CD14-positive monocyte (primary cell): Measurements from ENCODE around the gene AKR1C2. TPM values are rescaled to one million over a fixed set of nuclear protein-coding genes. Genes with fewer than 3 reads are reported as not detected.
"Not testable (repeated sequence)": the region's sequence is repeated elsewhere in the genome, so short reads cannot be mapped to it uniquely, and the experiment has no call there.

Source experiments
- DNase-seq, 3 donors: peaks; one replicate each; pipeline ENCODE4 v3.0.0-alpha.2; 2011 to 2022
- H2AFZ ChIP-seq: 2 replicates; pipeline ENCODE4 v1.6.0; 2012; ENCODE audit warnings: mild to moderate bottlenecking, low read depth, low read length, inconsistent platforms; ENCODE audit not compliant: insufficient read depth, poor library complexity, severe bottlenecking
- H3K27ac ChIP-seq, 2 donors: 1 replicate in 1 of 2; 2 replicates in 1 of 2; pipeline ENCODE4 v1.5.1; 2012 to 2013; ENCODE audit warnings: low read length in 2 of 2, control low read depth in 1 of 2, inconsistent platforms in 1 of 2, low read depth in 1 of 2, mild to moderate bottlenecking in 1 of 2
- H3K27me3 ChIP-seq, 2 donors: one replicate each; pipeline versions ENCODE4 v1.6.0 to v1.6.1; 2011 to 2013; ENCODE audit warnings: low read length in 2 of 2; ENCODE audit not compliant: control insufficient read depth in 2 of 2, insufficient read depth in 2 of 2
- H3K36me3 ChIP-seq, 2 donors: replicated peaks in 1 of 2; 1 replicate in 1 of 2; 2 replicates in 1 of 2; pipeline versions ENCODE4 v1.5.1 to v1.6.1; 2012 to 2013; ENCODE audit warnings: low read length in 2 of 2, control low read depth in 1 of 2, inconsistent platforms in 1 of 2, mild to moderate bottlenecking in 1 of 2; ENCODE audit not compliant: insufficient read depth in 2 of 2, control insufficient read depth in 1 of 2
- H3K4me1 ChIP-seq, 2 donors: 1 replicate in 1 of 2; 2 replicates in 1 of 2; pipeline versions ENCODE4 v1.5.1 to v1.6.1; 2012 to 2013; ENCODE audit warnings: low read length in 2 of 2, control low read depth in 1 of 2, inconsistent platforms in 1 of 2, mild to moderate bottlenecking in 1 of 2, moderate library complexity in 1 of 2; ENCODE audit not compliant: insufficient read depth in 2 of 2, control insufficient read depth in 1 of 2
- H3K4me2 ChIP-seq: replicated peaks from 2 replicates; pipeline ENCODE3; 2012; ENCODE audit warnings: low read length, moderate library complexity, mild to moderate bottlenecking; ENCODE audit not compliant: poor library complexity, severe bottlenecking; ENCODE audit errors: extremely low read depth
- H3K4me3 ChIP-seq, 3 experiments: fragments of 200-600 bp in 1 of 3; sonication (generic) in 1 of 3; replicated peaks in 1 of 3; 1 replicate in 2 of 3; 2 replicates in 1 of 3; pipeline ENCODE4 v1.5.1; 2011 to 2013; ENCODE audit warnings: low read length in 3 of 3, mild to moderate bottlenecking in 3 of 3, control low read depth in 2 of 3, low read depth in 2 of 3, inconsistent platforms in 1 of 3, moderate library complexity in 1 of 3
- H3K79me2 ChIP-seq: 2 replicates; pipeline ENCODE4 v1.6.0; 2012; ENCODE audit warnings: mild to moderate bottlenecking, control low read depth, inconsistent platforms, low read length, moderate library complexity; ENCODE audit not compliant: insufficient read depth
- H3K9ac ChIP-seq: 2 replicates; pipeline ENCODE4 v1.6.0; 2017; ENCODE audit warnings: low read length, mild to moderate bottlenecking; ENCODE audit not compliant: insufficient read depth, poor library complexity, severe bottlenecking
- H3K9me3 ChIP-seq, 2 donors: replicated peaks in 1 of 2; 1 replicate in 1 of 2; 2 replicates in 1 of 2; pipeline versions ENCODE4 v1.5.1 to v1.6.1; 2012 to 2013; ENCODE audit warnings: low read length in 2 of 2, control low read depth in 1 of 2; ENCODE audit not compliant: control insufficient read depth in 1 of 2, insufficient read depth in 1 of 2
- H4K20me1 ChIP-seq: 2 replicates; pipeline ENCODE4 v1.6.0; 2012; ENCODE audit warnings: mild to moderate bottlenecking, low read length, control low read depth, moderate library complexity; ENCODE audit not compliant: insufficient read depth
- H3K27ac Mint-ChIP-seq, 7 donors: one replicate each; pipeline ENCODE4 v1.8.0; 2020; ENCODE audit warnings: mild to moderate bottlenecking in 7 of 7, mixed read lengths in 7 of 7, moderate library complexity in 6 of 7, inconsistent platforms in 2 of 7
- H3K27me3 Mint-ChIP-seq, 3 donors: one replicate each; pipeline ENCODE4 v1.8.0; 2021 to 2022; ENCODE audit warnings: low read depth in 3 of 3, mild to moderate bottlenecking in 3 of 3, mixed read lengths in 3 of 3, moderate library complexity in 3 of 3, inconsistent platforms in 1 of 3
- H3K36me3 Mint-ChIP-seq, 2 donors: one replicate each; pipeline ENCODE4 v1.8.0; 2020; ENCODE audit warnings: mixed read lengths in 2 of 2, inconsistent platforms in 1 of 2, mild to moderate bottlenecking in 1 of 2
- H3K4me1 Mint-ChIP-seq: one replicate; pipeline ENCODE4 v1.8.0; 2020; ENCODE audit warnings: mild to moderate bottlenecking, mixed read lengths
- H3K4me3 Mint-ChIP-seq, 2 donors: one replicate each; pipeline ENCODE4 v1.8.0; 2020; ENCODE audit warnings: mild to moderate bottlenecking in 2 of 2, mixed read lengths in 2 of 2, moderate library complexity in 1 of 2
- H3K9me3 Mint-ChIP-seq, 7 donors: one replicate each; pipeline ENCODE4 v1.8.0; 2020 to 2022; ENCODE audit warnings: mixed read lengths in 7 of 7, mild to moderate bottlenecking in 6 of 7, moderate library complexity in 6 of 7, inconsistent platforms in 2 of 7
- CTCF ChIP-seq: fragments of 200-600 bp; IDR thresholded peaks from one replicate; pipeline ENCODE4 v1.8.0; 2022; ENCODE audit warnings: antibody characterized with exemption, mild to moderate bottlenecking
- WGBS: methylation state at CpG from one replicate; pipeline ENCODE4 v1.1.5; 2013; ENCODE audit warnings: missing lambda C conversion rate; ENCODE audit not compliant: insufficient coverage; 5-methylcytosine and 5-hydroxymethylcytosine counted together
- intact Hi-C, 2 donors: fragments of 100-400 bp; cut with micrococcal nuclease; formaldehyde crosslinking; loops; one replicate each; pipeline versions ENCODE4 v1.15.0 to v1.15.1; 2023
- polyA plus RNA-seq, 3 donors: library from polyadenylated mRNA; depleted of rRNA in 1 of 3; unstranded in 2 of 3; stranded (reverse) in 1 of 3; fragments of 300-500 nt in 2 of 3; fragments of >200 nt in 1 of 3; fragmentation: Illumina TruSeq in 2 of 3; gene quantifications; 1 replicate in 2 of 3; 2 replicates in 1 of 3; pipeline ENCODE4 v1.2.3, GENCODE V29; 2012 to 2021

The AKR1C2 gene
- polyA plus RNA-seq, 3 donors: 0.13 TPM; not detected in 2

- H3K9me3 Mint-ChIP-seq: no peaks in the 10 kb centered on the region
- no peak overlapping the region for H3K4me2 ChIP-seq
- no peak overlapping the region for H3K4me3 ChIP-seq
- WGBS: no CpG with 5 or more reads among the region's 4 CpGs
- H3K27me3 Mint-ChIP-seq: no peaks in the 10 kb centered on the region
- no peaks in the 10 kb centered on the region for H4K20me1 ChIP-seq
- no peak overlapping the region for H3K27ac ChIP-seq
- H2AFZ ChIP-seq: no peak overlapping the region
- no peak for TF ChIP-seq CTCF
- intact Hi-C loops: no loop called here
- H3K4me1 Mint-ChIP-seq: peaks cover 2% of the 10 kb centered on the region
- H3K4me3 Mint-ChIP-seq: no peak overlapping the region
- no peaks in the 10 kb centered on the region for H3K27me3 ChIP-seq
- no peaks in the 10 kb centered on the region for H3K9me3 ChIP-seq
- no peak overlapping the region for H3K27ac Mint-ChIP-seq
- H3K4me1 ChIP-seq: no peaks in the 10 kb centered on the region
- H3K79me2 ChIP-seq: no peaks in the 10 kb centered on the region
- no peaks in the 10 kb centered on the region for H3K36me3 ChIP-seq
- H3K36me3 Mint-ChIP-seq: no peaks in the 10 kb centered on the region
- DNase-seq: no peak
- no peak overlapping the region for H3K9ac ChIP-seq
These were observed 24.8 kb downstream of the AKR1C2 start for GRCh38 chr10:4978870-4979269.

GRCh38 chr10:4977025-4977424 is 26.6 kb downstream of the AKR1C2 start:
- Mint-ChIP-seq H3K4me1 (peaks cover under 1% of the 10 kb centered on the region), H3K27me3 (no peaks in the 10 kb centered on the region), H3K9me3 (no peaks in the 10 kb centered on the region), H3K27ac (no peak overlapping the region), H3K4me3 (no peak overlapping the region), H3K36me3 (no peaks in the 10 kb centered on the region)
- Histone ChIP-seq H3K4me1 (no peaks in the 10 kb centered on the region), H2AFZ (no peak overlapping the region), H3K4me2 (no peak overlapping the region), H3K27ac (no peak overlapping the region), H3K36me3 (no peaks in the 10 kb centered on the region), H4K20me1 (no peaks in the 10 kb centered on the region), H3K4me3 (no peak overlapping the region), H3K9ac (no peak overlapping the region), H3K27me3 (no peaks in the 10 kb centered on the region), H3K79me2 (no peaks in the 10 kb centered on the region), H3K9me3 (no peaks in the 10 kb centered on the region)
- intact Hi-C loops: no loop called here
- no peak for DNase-seq
- no peak for TF ChIP-seq CTCF

GRCh38 chr10:4974400-4974799 is 29.3 kb downstream of the AKR1C2 start:
- H3K9me3 ChIP-seq, H3K9me3 Mint-ChIP-seq, H2AFZ ChIP-seq, H3K36me3 Mint-ChIP-seq, H3K4me3 Mint-ChIP-seq, H3K36me3 ChIP-seq, H3K27me3 Mint-ChIP-seq, H3K4me1 Mint-ChIP-seq, DNase-seq, intact Hi-C loops, H3K79me2 ChIP-seq, H4K20me1 ChIP-seq, H3K4me3 ChIP-seq, H3K9ac ChIP-seq, H3K4me1 ChIP-seq, H3K4me2 ChIP-seq, H3K27ac Mint-ChIP-seq, H3K27ac ChIP-seq, H3K27me3 ChIP-seq: not testable (repeated sequence)

- H3K36me3 ChIP-seq, H3K4me1 ChIP-seq, H3K4me3 Mint-ChIP-seq, H3K27me3 ChIP-seq, H4K20me1 ChIP-seq, H3K36me3 Mint-ChIP-seq, H2AFZ ChIP-seq, intact Hi-C loops, H3K4me1 Mint-ChIP-seq, H3K79me2 ChIP-seq, H3K27ac Mint-ChIP-seq, H3K4me2 ChIP-seq, H3K9ac ChIP-seq, H3K4me3 ChIP-seq, H3K9me3 Mint-ChIP-seq, H3K27me3 Mint-ChIP-seq, H3K9me3 ChIP-seq, H3K27ac ChIP-seq, DNase-seq: not testable (repeated sequence)
- WGBS: 83% methylated on average over 1 of the region's 1 CpG
These were observed 30.4 kb downstream of the AKR1C2 start for GRCh38 chr10:4973294-4973693.
